Spleen (tissue), 11 donors: Measurements from ENCODE around the gene ZCCHC7. TPM values are rescaled to one million over a fixed set of nuclear protein-coding genes. Genes with fewer than 3 reads are reported as not detected.

Source experiments
- DNase-seq: peaks from one replicate; pipeline ENCODE4 v3.0.0-alpha.2; 2020
- H3K27ac ChIP-seq, 8 donors: fragments of 200-600 bp; sonication (generic) in 7 of 8; 1 replicate in 4 of 8; 2 replicates in 4 of 8; pipeline versions ENCODE4 v1.5.0 to v1.8.0; 2016 to 2021; ENCODE audit warnings: inconsistent platforms in 4 of 8, mild to moderate bottlenecking in 4 of 8, moderate library complexity in 1 of 8
- H3K27me3 ChIP-seq, 7 donors: fragments of 200-600 bp; sonication (generic) in 6 of 7; replicated peaks in 1 of 7; 1 replicate in 4 of 7; 2 replicates in 3 of 7; pipeline versions ENCODE4 v1.5.0 to v1.8.0; 2016 to 2021; ENCODE audit warnings: inconsistent platforms in 3 of 7, mild to moderate bottlenecking in 1 of 7
- H3K36me3 ChIP-seq, 6 donors: fragments of 200-600 bp; sonication (generic) in 5 of 6; 1 replicate in 4 of 6; 2 replicates in 2 of 6; pipeline versions ENCODE4 v1.5.0 to v1.8.0; 2016 to 2021; ENCODE audit warnings: inconsistent platforms in 2 of 6
- H3K4me1 ChIP-seq, 6 donors: fragments of 200-600 bp; sonication (generic) in 5 of 6; 1 replicate in 3 of 6; 2 replicates in 3 of 6; pipeline versions ENCODE4 v1.5.0 to v1.8.0; 2016 to 2021; ENCODE audit warnings: inconsistent platforms in 3 of 6
- H3K4me3 ChIP-seq, 8 donors: fragments of 200-600 bp; sonication (generic) in 7 of 8; 1 replicate in 4 of 8; 2 replicates in 4 of 8; pipeline versions ENCODE4 v1.5.0 to v1.8.0; 2016 to 2021; ENCODE audit warnings: inconsistent platforms in 4 of 8, mild to moderate bottlenecking in 4 of 8, moderate library complexity in 2 of 8
- H3K9me3 ChIP-seq, 8 donors: fragments of 200-600 bp; sonication (generic) in 7 of 8; 1 replicate in 4 of 8; 2 replicates in 4 of 8; pipeline versions ENCODE4 v1.5.0 to v1.8.0; 2016 to 2021; ENCODE audit warnings: inconsistent platforms in 4 of 8
- POLR2A ChIP-seq, 3 donors: fragments of 450-650 bp; IDR thresholded peaks; one replicate each; pipeline ENCODE4 v1.5.1; 2017; ENCODE audit warnings: antibody characterized with exemption in 3 of 3, mild to moderate bottlenecking in 1 of 3
- POLR2AphosphoS5 ChIP-seq, 3 donors: sonication (generic); formaldehyde crosslinking; IDR thresholded peaks; one replicate each; pipeline ENCODE4 v1.5.1; 2017; ENCODE audit warnings: antibody characterized with exemption in 3 of 3
- WGBS, 5 donors: extraction: QIAGEN DNeasy Blood & Tissue Kit in 3 of 5; methylation state at CpG; one replicate each; pipeline versions ENCODE4 v1.1.5 to v1.1.7; 2013 to 2018; 5-methylcytosine and 5-hydroxymethylcytosine counted together
- intact Hi-C: fragments of 100-400 bp; cut with DNase I; formaldehyde crosslinking; loops from one replicate; pipeline ENCODE4 v1.15.0; 2023; ENCODE audit warnings: low total_unique reads
- polyA plus RNA-seq, 3 donors: library from polyadenylated mRNA; stranded (reverse); fragments of 200-250 nt; gene quantifications; one replicate each; pipeline ENCODE4 v1.2.1, GENCODE V29; 2013
- total RNA-seq, 7 donors: library from RNA; depleted of rRNA in 3 of 7; stranded (reverse); fragments of >200 nt in 3 of 7; fragmentation: NEBNext Ultra II Directional in 4 of 7; extraction: Animal tissue kit (Norgen Biotek cat#: 25700) in 4 of 7; gene quantifications; one replicate each; pipeline versions ENCODE4 v1.1.0 to v1.2.1, GENCODE V29; 2016 to 2021
- TF ChIP-seq, protein P1 (sequence below), 11 experiments: fragments of 200-600 bp in 7 of 11; fragments of 450-650 bp in 4 of 11; sonication (generic) in 4 of 11; IDR thresholded peaks in 8 of 11; conservative IDR thresholded peaks in 3 of 11; 1 replicate in 7 of 11; 2 replicates in 4 of 11; pipeline versions ENCODE4 v1.4.0 to v1.8.0; 2016 to 2021; ENCODE audit warnings: antibody characterized with exemption in 11 of 11, inconsistent platforms in 4 of 11, mild to moderate bottlenecking in 1 of 11
- donor health status: healthy with polysubstance abuse.
- donor health status: DM: no; HTN: no; CAD: no; lungs with moderate emphysema.
- donor health status: DM: no; HTN: no; CAD: no.
- donor health status: Bipolar disorder and iron deficiency.
- donor health status: healthy.
- donor health status: DM: no; HTN: no; CAD: no.
- donor health status: DM: yes; HTN: yes; CAD: no.

ZCCHC7 gene
- total and polyA plus RNA-seq, 10 donors: 17.0 to 50.6 (median 38.1) TPM

DNA sequence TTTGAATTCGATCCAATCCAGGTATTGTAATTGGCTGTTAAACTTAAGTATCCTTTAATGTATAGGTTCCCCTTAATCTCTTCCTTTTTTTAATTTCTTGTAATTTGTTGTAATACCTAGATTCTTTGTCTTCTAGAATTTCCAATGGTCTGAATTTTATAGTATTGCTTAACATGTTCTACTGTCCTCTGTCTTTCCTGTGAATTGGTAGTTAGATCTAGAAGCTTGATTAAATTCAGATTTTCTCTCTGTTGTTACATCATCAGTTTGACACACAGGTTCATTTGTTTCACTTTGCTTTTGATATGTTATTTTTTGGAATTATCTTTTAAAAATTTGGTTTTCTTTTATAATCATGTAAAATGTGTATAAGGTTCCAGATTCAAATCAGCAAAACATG, 13.8 kb downstream of the ZCCHC7 start:
- Histone ChIP-seq H3K4me1 (peaks cover 0 to 43% (median 9%) of the 10 kb centered on the region in 6 donors), H3K36me3 (peaks cover 0 to 65% (median 9%) of the 10 kb centered on the region in 6 donors), H3K27me3 (no peaks in the 10 kb centered on the region), H3K4me3 (no peak overlapping the region), H3K9me3 (no peaks in the 10 kb centered on the region), H3K27ac (no peak overlapping the region)
- WGBS, 5 donors: 96 to 100% (median 100%) methylated on average over 1 of the region's 1 CpG
- intact Hi-C loops: no loop called here
- DNase-seq: no peak
- TF ChIP-seq POLR2AphosphoS5 (IDR thresholded peaks at IDR 0.05) (no peak), POLR2A (IDR thresholded peaks at IDR 0.05) (no peak)
- TF ChIP-seq, protein P1, sequence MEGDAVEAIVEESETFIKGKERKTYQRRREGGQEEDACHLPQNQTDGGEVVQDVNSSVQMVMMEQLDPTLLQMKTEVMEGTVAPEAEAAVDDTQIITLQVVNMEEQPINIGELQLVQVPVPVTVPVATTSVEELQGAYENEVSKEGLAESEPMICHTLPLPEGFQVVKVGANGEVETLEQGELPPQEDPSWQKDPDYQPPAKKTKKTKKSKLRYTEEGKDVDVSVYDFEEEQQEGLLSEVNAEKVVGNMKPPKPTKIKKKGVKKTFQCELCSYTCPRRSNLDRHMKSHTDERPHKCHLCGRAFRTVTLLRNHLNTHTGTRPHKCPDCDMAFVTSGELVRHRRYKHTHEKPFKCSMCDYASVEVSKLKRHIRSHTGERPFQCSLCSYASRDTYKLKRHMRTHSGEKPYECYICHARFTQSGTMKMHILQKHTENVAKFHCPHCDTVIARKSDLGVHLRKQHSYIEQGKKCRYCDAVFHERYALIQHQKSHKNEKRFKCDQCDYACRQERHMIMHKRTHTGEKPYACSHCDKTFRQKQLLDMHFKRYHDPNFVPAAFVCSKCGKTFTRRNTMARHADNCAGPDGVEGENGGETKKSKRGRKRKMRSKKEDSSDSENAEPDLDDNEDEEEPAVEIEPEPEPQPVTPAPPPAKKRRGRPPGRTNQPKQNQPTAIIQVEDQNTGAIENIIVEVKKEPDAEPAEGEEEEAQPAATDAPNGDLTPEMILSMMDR (IDR thresholded peaks at IDR 0.05 in 8 of 11, conservative IDR thresholded peaks at IDR 0.05 in 3 of 11): no peak

DNA sequence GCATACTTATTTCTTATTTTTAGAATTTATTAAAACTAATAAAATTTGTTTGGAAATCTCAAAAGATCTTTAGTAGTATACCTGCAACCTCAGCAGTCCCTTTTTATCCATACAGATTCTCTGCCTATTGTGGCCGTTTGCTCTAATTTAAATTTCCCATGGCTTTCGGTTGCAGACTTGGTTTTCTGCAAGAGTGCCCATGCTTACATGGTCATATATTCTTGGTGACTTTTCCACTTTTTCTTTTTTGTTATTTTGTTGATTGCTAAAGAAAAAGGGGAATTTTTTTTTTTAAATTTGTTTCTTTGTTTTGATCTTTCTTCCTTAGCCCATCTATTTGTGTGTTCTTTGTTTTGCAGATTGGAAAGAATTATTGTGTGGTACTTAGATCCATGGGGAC, 20.6 kb downstream of the ZCCHC7 start:
- intact Hi-C loops: no loop called here
- no peaks in the 10 kb centered on the region for H3K27me3 ChIP-seq
- H3K9me3 ChIP-seq: no peaks in the 10 kb centered on the region
- no peak for DNase-seq
- peaks cover 0 to 11% (median 2%) of the 10 kb centered on the region in 6 donors for H3K36me3 ChIP-seq
- no peak overlapping the region for H3K27ac ChIP-seq
- 68 to 86% (median 78%) methylated on average over 2 of the region's 2 CpGs for WGBS, 5 donors
- no peak overlapping the region for H3K4me3 ChIP-seq
- TF ChIP-seq POLR2AphosphoS5 (IDR thresholded peaks at IDR 0.05): no peak
- TF ChIP-seq, protein P1 (IDR thresholded peaks at IDR 0.05 in 8 of 11, conservative IDR thresholded peaks at IDR 0.05 in 3 of 11): no peak
- TF ChIP-seq POLR2A (IDR thresholded peaks at IDR 0.05): no peak
- H3K4me1 ChIP-seq: peaks cover 3 to 95% (median 35%) of the 10 kb centered on the region in 6 donors

DNA sequence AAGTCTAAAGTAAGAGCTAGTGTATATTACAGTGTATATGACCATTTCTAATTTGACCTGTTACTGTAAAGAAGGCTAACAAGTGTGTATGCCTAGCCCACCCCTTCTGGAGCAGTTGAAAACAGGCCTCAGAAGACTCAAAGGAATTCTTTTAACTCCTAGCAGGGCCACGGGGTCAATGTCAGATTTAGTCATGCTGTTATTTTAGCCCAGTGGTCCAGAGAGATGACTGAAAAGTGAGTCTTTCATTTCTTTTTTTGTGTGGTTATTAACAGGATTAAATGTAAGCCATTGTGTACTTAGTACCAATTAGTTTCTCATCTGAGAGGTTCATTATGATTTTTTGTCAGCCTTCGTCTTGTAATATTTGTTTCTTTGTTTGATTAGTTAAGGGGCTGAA, 24.4 kb downstream of the ZCCHC7 start:
- Histone ChIP-seq H3K4me3 (no peak overlapping the region), H3K27ac (peak overlapping the region in 2 of 8 donors; percentile 79), H3K9me3 (no peaks in the 10 kb centered on the region), H3K27me3 (no peaks in the 10 kb centered on the region), H3K4me1 (peaks cover 19 to 100% (median 45%) of the 10 kb centered on the region in 6 donors), H3K36me3 (peaks cover 0 to under 1% (median 0%) of the 10 kb centered on the region in 6 donors)
- WGBS, 5 donors: 66 to 73% (median 68%) methylated on average over 2 of the region's 2 CpGs
- intact Hi-C loops: no loop called here
- DNase-seq: no peak
- TF ChIP-seq POLR2A (IDR thresholded peaks at IDR 0.05): no peak

DNA sequence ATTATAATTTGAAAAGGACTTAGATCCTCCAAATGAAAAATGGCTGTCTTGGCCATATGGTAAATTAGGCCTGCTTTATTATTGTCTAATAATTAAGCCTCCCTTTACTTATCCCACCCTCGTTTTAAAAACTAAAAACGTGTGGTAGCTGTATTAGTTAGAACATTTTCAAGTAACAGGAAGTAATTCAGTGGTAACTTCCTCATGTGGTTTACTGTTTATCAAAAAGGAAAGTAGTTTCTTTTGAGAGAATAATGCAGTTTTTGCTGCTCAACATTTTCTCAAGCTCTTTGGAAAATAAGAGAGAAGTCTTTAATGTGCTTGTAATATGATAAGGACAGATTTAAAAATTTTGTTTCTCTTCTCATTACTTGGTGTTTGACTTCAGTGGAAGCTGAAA, 26.0 kb downstream of the ZCCHC7 start:
- no peaks in the 10 kb centered on the region for H3K9me3 ChIP-seq
- DNase-seq: no peak
- peak overlapping the region; percentile 59 to 82 (median 79) for H3K27ac ChIP-seq
- peaks cover 0 to 4% (median 0%) of the 10 kb centered on the region in 6 donors for H3K36me3 ChIP-seq
- intact Hi-C loops: no loop called here
- 0 to 6% (median 1%) methylated on average over 2 of the region's 2 CpGs for WGBS, 5 donors
- TF ChIP-seq, protein P1 (IDR thresholded peaks at IDR 0.05 in 8 of 11, conservative IDR thresholded peaks at IDR 0.05 in 3 of 11): no peak
- no peak for TF ChIP-seq POLR2A (IDR thresholded peaks at IDR 0.05)
- TF ChIP-seq POLR2AphosphoS5 (IDR thresholded peaks at IDR 0.05): no peak
- H3K4me1 ChIP-seq: peaks cover 19 to 93% (median 39%) of the 10 kb centered on the region in 6 donors
- peak overlapping the region in 2 of 8 donors; percentile 7 to 20 for H3K4me3 ChIP-seq
- no peaks in the 10 kb centered on the region for H3K27me3 ChIP-seq

DNA sequence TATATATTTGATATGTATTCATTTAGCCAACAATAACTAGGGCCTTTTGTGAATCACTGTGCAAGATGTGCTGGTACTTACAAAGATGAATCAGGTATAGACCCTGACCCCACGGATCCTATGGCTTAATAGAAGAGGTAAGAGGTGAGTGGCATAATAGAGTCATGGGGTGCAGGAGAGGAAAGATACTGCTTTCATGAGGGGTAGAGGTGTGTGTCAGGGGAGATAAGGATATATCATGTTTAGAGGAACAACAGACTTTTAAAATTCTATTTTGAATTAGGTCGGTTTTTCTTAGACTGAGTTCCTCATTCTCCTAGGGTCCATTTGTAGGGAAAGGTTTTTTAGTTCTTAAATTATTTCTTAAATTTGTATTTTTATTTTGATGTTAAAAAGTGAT, 27.8 kb downstream of the ZCCHC7 start:
- Histone ChIP-seq H3K36me3 (peaks cover 0 to 9% (median 1%) of the 10 kb centered on the region in 6 donors), H3K4me3 (no peak overlapping the region), H3K27me3 (no peaks in the 10 kb centered on the region), H3K9me3 (no peaks in the 10 kb centered on the region), H3K4me1 (peaks cover 19 to 83% (median 35%) of the 10 kb centered on the region in 6 donors), H3K27ac (no peak overlapping the region)
- 45 to 71% (median 56%) methylated on average over 2 of the region's 2 CpGs for WGBS, 5 donors
- TF ChIP-seq, protein P1 (IDR thresholded peaks at IDR 0.05 in 8 of 11, conservative IDR thresholded peaks at IDR 0.05 in 3 of 11): no peak
- TF ChIP-seq POLR2A (IDR thresholded peaks at IDR 0.05) (no peak), POLR2AphosphoS5 (IDR thresholded peaks at IDR 0.05) (no peak)
- no peak for DNase-seq
- intact Hi-C loops: no loop called here
